Endodermal cell (in vitro differentiated cells): Measurements from ENCODE around the gene EXOSC9. TPM values are rescaled to one million over a fixed set of nuclear protein-coding genes. Genes with fewer than 3 reads are reported as not detected.

Source experiments
- DNase-seq: peaks from one replicate; pipeline ENCODE4 v3.0.0-alpha.2; 2017
- H3K27ac ChIP-seq: 2 replicates; pipeline ENCODE4 v1.5.1; 2013; ENCODE audit warnings: mild to moderate bottlenecking, low read depth, low read length, moderate library complexity
- H3K27me3 ChIP-seq: 2 replicates; pipeline ENCODE4 v1.6.1; 2013; ENCODE audit warnings: mild to moderate bottlenecking, low read length, moderate library complexity; ENCODE audit not compliant: insufficient read depth, control insufficient read depth, poor library complexity, severe bottlenecking
- H3K36me3 ChIP-seq: 2 replicates; pipeline ENCODE4 v1.7.0; 2013; ENCODE audit warnings: mild to moderate bottlenecking, low read length, moderate library complexity; ENCODE audit not compliant: control insufficient read depth, insufficient read depth
- H3K4me1 ChIP-seq: one replicate; pipeline ENCODE4 v1.7.0; 2013; ENCODE audit warnings: low read length; ENCODE audit not compliant: control insufficient read depth, insufficient read depth
- H3K4me3 ChIP-seq: 2 replicates; pipeline ENCODE4 v1.5.1; 2013; ENCODE audit warnings: mild to moderate bottlenecking, low read length, moderate library complexity
- H3K9ac ChIP-seq: 2 replicates; pipeline ENCODE4 v1.6.1; 2013; ENCODE audit warnings: mild to moderate bottlenecking, low read length, moderate library complexity; ENCODE audit not compliant: poor library complexity, severe bottlenecking; ENCODE audit errors: extremely low read depth
- H3K9me3 ChIP-seq: 2 replicates; pipeline ENCODE4 v1.6.1; 2013; ENCODE audit warnings: mild to moderate bottlenecking, low read length, moderate library complexity; ENCODE audit not compliant: control insufficient read depth
- H3K27ac Mint-ChIP-seq: 2 replicates; pipeline ENCODE4 v1.8.0; 2020; ENCODE audit warnings: mixed read lengths
- H3K27me3 Mint-ChIP-seq: 2 replicates; pipeline ENCODE4 v1.8.0; 2021; ENCODE audit warnings: mild to moderate bottlenecking, mixed read lengths; ENCODE audit not compliant: insufficient read depth
- H3K36me3 Mint-ChIP-seq: 2 replicates; pipeline ENCODE4 v1.8.0; 2020; ENCODE audit warnings: low read depth, mixed read lengths
- H3K4me1 Mint-ChIP-seq: 2 replicates; pipeline ENCODE4 v1.8.0; 2020; ENCODE audit warnings: mixed read lengths
- H3K4me3 Mint-ChIP-seq: 2 replicates; pipeline ENCODE4 v1.8.0; 2020; ENCODE audit warnings: mild to moderate bottlenecking, moderate library complexity, mixed read lengths
- H3K9me3 Mint-ChIP-seq: 2 replicates; pipeline ENCODE4 v1.8.0; 2020; ENCODE audit warnings: mild to moderate bottlenecking, mixed read lengths
- CTCF ChIP-seq: fragments of 200-600 bp; sonication (generic); conservative IDR thresholded peaks from 2 replicates; pipeline ENCODE4 v1.5.0; 2021; ENCODE audit warnings: antibody characterized with exemption, mild to moderate bottlenecking
- WGBS, 2 experiments: methylation state at CpG; one replicate each; pipeline versions ENCODE4 v1.1.5 to v1.1.7; 2013; ENCODE audit warnings: missing lambda C conversion rate in 2 of 2, mixed read lengths in 1 of 2; ENCODE audit not compliant: insufficient coverage in 1 of 2, insufficient read length in 1 of 2; 5-methylcytosine and 5-hydroxymethylcytosine counted together
- total RNA-seq, 2 donors: library from RNA; stranded (reverse); fragmentation: NEBNext Ultra II Directional in 1 of 2; extraction: Animal tissue kit (Norgen Biotek cat#: 25700) in 1 of 2; gene quantifications; 2 replicates in 1 of 2; 3 replicates in 1 of 2; pipeline ENCODE4 v1.2.1, GENCODE V29; 2021

The EXOSC9 gene
- total RNA-seq, 2 donors from 2014 or later: 47.9 to 69.0 TPM

- Histone ChIP-seq H3K27ac (no peak overlapping the region), H3K9me3 (no peaks in the 10 kb centered on the region), H3K36me3 (peaks cover 43% of the 10 kb centered on the region), H3K27me3 (no peaks in the 10 kb centered on the region), H3K4me1 (no peaks in the 10 kb centered on the region), H3K4me3 (no peak overlapping the region), H3K9ac (no peak overlapping the region)
- H3K27me3 Mint-ChIP-seq: no peaks in the 10 kb centered on the region
- peaks cover 9% of the 10 kb centered on the region for H3K36me3 Mint-ChIP-seq
- no peaks in the 10 kb centered on the region for H3K9me3 Mint-ChIP-seq
- 95% methylated on average over 6 of the region's 6 CpGs; no CpG with 5 or more reads in 1 of the 2 experiments for WGBS, 2 experiments
- DNase-seq: no peak
- H3K4me1 Mint-ChIP-seq: no peaks in the 10 kb centered on the region
- TF ChIP-seq CTCF: no peak
- H3K27ac Mint-ChIP-seq: no peak overlapping the region
- no peak overlapping the region for H3K4me3 Mint-ChIP-seq
Observed at GRCh38 chr4:121846662-121847061, 45.5 kb downstream of the EXOSC9 start.

- no peak overlapping the region for H3K4me3 ChIP-seq
- Mint-ChIP-seq H3K27ac (no peak overlapping the region), H3K4me1 (peaks cover 4% of the 10 kb centered on the region), H3K36me3 (peaks cover 14% of the 10 kb centered on the region), H3K4me3 (no peak overlapping the region), H3K9me3 (no peaks in the 10 kb centered on the region), H3K27me3 (no peaks in the 10 kb centered on the region)
- H3K9ac ChIP-seq: no peak overlapping the region
- no peak overlapping the region for H3K27ac ChIP-seq
- no peaks in the 10 kb centered on the region for H3K27me3 ChIP-seq
- DNase-seq: no peak
- no peak for TF ChIP-seq CTCF
- H3K36me3 ChIP-seq: peaks cover 24% of the 10 kb centered on the region
- 89% methylated on average over 1 of the region's 1 CpG; no CpG with 5 or more reads in 1 of the 2 experiments for WGBS, 2 experiments
- no peaks in the 10 kb centered on the region for H3K4me1 ChIP-seq
- H3K9me3 ChIP-seq: no peaks in the 10 kb centered on the region
Observed at GRCh38 chr4:121851354-121851753, 50.2 kb downstream of the EXOSC9 start.

GRCh38 chr4:121860121-121860520 lies 59.0 kb downstream of the EXOSC9 start:
- Histone ChIP-seq H3K9ac (no peak overlapping the region), H3K9me3 (no peaks in the 10 kb centered on the region), H3K27ac (no peak overlapping the region), H3K4me3 (no peak overlapping the region), H3K4me1 (no peaks in the 10 kb centered on the region), H3K27me3 (no peaks in the 10 kb centered on the region), H3K36me3 (peaks cover 46% of the 10 kb centered on the region)
- no peak for DNase-seq
- Mint-ChIP-seq H3K27ac (no peak overlapping the region), H3K4me3 (no peak overlapping the region), H3K36me3 (peaks cover 16% of the 10 kb centered on the region), H3K27me3 (no peaks in the 10 kb centered on the region), H3K4me1 (peaks cover 5% of the 10 kb centered on the region), H3K9me3 (no peaks in the 10 kb centered on the region)
- no peak for TF ChIP-seq CTCF
